ENCODE results near the gene BLOC1S5. TPM values are rescaled to one million over a fixed set of nuclear protein-coding genes. Genes with fewer than 3 reads are reported as not detected.
A peak's percentile ranks its signal among the peaks of the same experiment; 100 is the strongest.

BLOC1S5 gene
- total and polyA plus RNA-seq, 9 of the 15 experiments (the other 6 are each of a cell fraction or from before 2014, with no cell fraction given) = 8.5 to 41.0 (median 27.7) TPM

DNA sequence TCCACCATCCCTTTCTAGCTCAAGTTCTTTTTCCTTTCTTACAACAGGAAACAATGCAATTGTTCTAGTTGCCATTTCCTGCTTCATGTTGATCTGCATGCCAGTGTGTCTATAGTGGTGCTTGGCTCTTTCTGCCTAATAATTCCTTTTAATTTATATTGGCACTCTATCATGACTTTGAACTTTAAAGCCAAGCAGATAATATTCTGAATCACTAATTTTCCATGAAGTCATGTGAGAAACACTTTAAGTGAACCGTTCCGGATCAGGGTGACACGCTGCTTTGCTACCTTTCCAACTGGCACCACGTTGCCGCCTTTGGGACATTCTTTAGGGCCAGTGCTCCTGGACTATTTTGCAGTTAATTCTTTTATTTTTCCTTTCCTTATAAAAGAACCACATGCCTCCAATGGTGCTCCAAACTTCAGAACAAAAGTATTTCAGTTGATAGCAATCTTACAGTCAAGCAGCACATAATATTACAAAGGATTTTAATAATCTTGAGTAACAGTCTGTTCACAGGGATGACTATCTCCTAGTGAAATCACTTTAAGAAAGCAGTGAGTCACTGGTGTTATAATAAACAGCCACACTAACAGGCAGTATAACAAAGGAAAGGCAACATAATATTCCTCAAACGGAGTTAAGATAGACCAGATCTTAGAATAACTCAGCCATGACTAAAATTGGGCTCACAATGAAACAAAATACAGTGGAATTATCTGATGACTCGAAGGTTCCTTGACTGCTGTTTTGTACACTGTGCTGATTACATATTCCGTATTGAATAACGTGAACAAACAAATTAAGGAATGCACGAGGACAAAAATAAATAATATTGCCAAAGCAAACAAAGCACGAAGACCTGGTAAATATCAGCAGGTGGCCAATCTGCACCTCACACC lies 19.0 kb upstream of the BLOC1S5 start (continued):
- no peak for TF ChIP-seq LEF1 (IDR thresholded peaks at IDR 0.05)
- TF ChIP-seq ERF (CRISPR knock-in tag; IDR thresholded peaks at IDR 0.05) = 0 out of 2 replicates have a peak, but pooled peaks have one; percentile 39
- peak; percentile 61 for TF ChIP-seq CBFA2T3 (IDR thresholded peaks at IDR 0.05)
- TF ChIP-seq SETDB1 (IDR thresholded peaks at IDR 0.05; ENCODE audit: low read length) = no peak
- TF ChIP-seq, protein P1, sequence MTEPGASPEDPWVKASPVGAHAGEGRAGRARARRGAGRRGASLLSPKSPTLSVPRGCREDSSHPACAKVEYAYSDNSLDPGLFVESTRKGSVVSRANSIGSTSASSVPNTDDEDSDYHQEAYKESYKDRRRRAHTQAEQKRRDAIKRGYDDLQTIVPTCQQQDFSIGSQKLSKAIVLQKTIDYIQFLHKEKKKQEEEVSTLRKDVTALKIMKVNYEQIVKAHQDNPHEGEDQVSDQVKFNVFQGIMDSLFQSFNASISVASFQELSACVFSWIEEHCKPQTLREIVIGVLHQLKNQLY (CRISPR knock-in tag; conservative IDR thresholded peaks at IDR 0.05) = no peak
- TF ChIP-seq SP2 (IDR thresholded peaks at IDR 0.05; ENCODE audit: extremely low read depth, low read depth, low read length, poor library complexity, severe bottlenecking) = no peak
- TF ChIP-seq, protein P2, sequence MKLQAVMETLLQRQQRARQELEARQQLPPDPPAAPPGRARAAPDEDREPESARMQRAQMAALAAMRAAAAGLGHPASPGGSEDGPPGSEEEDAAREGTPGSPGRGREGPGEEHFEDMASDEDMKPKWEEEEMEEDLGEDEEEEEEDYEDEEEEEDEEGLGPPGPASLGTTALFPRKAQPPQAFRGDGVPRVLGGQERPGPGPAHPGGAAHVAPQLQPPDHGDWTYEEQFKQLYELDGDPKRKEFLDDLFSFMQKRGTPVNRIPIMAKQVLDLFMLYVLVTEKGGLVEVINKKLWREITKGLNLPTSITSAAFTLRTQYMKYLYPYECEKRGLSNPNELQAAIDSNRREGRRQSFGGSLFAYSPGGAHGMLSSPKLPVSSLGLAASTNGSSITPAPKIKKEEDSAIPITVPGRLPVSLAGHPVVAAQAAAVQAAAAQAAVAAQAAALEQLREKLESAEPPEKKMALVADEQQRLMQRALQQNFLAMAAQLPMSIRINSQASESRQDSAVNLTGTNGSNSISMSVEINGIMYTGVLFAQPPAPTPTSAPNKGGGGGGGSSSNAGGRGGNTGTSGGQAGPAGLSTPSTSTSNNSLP (IDR thresholded peaks at IDR 0.05; ENCODE audit: borderline replicate concordance, low read depth, low read length) = 0 out of 2 replicates have a peak, but pooled peaks have one; percentile 24
- no peak for TF ChIP-seq GABPB2 (CRISPR knock-in tag; conservative IDR thresholded peaks at IDR 0.05)
- no peak for TF ChIP-seq ZC3H4 (CRISPR knock-in tag; IDR thresholded peaks at IDR 0.05; ENCODE audit: borderline replicate concordance)
- TF ChIP-seq ZNF707 (CRISPR knock-in tag; conservative IDR thresholded peaks at IDR 0.05) = no peak
- TF ChIP-seq, protein P3, sequence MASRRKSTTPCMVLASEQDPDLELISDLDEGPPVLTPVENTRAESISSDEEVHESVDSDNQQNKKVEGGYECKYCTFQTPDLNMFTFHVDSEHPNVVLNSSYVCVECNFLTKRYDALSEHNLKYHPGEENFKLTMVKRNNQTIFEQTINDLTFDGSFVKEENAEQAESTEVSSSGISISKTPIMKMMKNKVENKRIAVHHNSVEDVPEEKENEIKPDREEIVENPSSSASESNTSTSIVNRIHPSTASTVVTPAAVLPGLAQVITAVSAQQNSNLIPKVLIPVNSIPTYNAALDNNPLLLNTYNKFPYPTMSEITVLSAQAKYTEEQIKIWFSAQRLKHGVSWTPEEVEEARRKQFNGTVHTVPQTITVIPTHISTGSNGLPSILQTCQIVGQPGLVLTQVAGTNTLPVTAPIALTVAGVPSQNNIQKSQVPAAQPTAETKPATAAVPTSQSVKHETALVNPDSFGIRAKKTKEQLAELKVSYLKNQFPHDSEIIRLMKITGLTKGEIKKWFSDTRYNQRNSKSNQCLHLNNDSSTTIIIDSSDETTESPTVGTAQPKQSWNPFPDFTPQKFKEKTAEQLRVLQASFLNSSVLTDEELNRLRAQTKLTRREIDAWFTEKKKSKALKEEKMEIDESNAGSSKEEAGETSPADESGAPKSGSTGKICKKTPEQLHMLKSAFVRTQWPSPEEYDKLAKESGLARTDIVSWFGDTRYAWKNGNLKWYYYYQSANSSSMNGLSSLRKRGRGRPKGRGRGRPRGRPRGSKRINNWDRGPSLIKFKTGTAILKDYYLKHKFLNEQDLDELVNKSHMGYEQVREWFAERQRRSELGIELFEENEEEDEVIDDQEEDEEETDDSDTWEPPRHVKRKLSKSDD (conservative IDR thresholded peaks at IDR 0.05; ENCODE audit: low read length) = no peak
- peak; percentile 77 for TF ChIP-seq DPF2 (IDR thresholded peaks at IDR 0.05)
- peak; percentile 13; the same call in 1 of the 2 replicates for TF ChIP-seq MTA2 (IDR thresholded peaks at IDR 0.05; ENCODE audit: low read depth)
- 0 out of 4 replicates have a peak, but pooled peaks of 1 of the 2 experiments have one; percentile 13 for TF ChIP-seq MAZ (CRISPR knock-in tag; conservative IDR thresholded peaks at IDR 0.05 in 1 of 2, IDR thresholded peaks at IDR 0.05 in 1 of 2)
- no peak for TF ChIP-seq EHMT2 (IDR thresholded peaks at IDR 0.05)
- no peak for TF ChIP-seq ZFX (CRISPR knock-in tag; IDR thresholded peaks at IDR 0.05)
- no peak for TF ChIP-seq SMARCB1 (IDR thresholded peaks at IDR 0.05; ENCODE audit: insufficient read length, low read depth)
- TF ChIP-seq, protein P4, sequence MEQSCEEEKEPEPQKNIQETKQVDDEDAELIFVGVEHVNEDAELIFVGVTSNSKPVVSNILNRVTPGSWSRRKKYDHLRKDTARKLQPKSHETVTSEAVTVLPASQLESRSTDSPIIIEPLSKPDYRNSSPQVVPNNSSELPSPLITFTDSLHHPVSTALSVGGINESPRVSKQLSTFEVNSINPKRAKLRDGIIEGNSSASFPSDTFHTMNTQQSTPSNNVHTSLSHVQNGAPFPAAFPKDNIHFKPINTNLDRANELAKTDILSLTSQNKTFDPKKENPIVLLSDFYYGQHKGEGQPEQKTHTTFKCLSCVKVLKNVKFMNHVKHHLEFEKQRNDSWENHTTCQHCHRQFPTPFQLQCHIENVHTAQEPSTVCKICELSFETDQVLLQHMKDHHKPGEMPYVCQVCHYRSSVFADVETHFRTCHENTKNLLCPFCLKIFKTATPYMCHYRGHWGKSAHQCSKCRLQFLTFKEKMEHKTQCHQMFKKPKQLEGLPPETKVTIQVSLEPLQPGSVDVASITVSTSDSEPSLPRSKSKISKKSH (CRISPR knock-in tag; IDR thresholded peaks at IDR 0.05) = no peak
- no peak for TF ChIP-seq CHD2 (IDR thresholded peaks at IDR 0.05; ENCODE audit: low read depth, low read length)
- TF ChIP-seq RCOR1 (IDR thresholded peaks at IDR 0.05; ENCODE audit: borderline replicate concordance in 1 of 2, low read depth in 2 of 2, low read length in 2 of 2) = 0 out of 4 replicates have a peak, but pooled peaks of 1 of the 2 experiments have one; percentile 21
- TF ChIP-seq FOXJ2 (tag; IDR thresholded peaks at IDR 0.05) = no peak
